GM21717 (cell line): ENCODE results near the gene UTP14C.
"Not testable (repeated sequence)": the region's sequence is repeated elsewhere in the genome, so short reads cannot be mapped to it uniquely, and the experiment has no call there.

Source experiments
- ATAC-seq: cut with Tn5 transposase; IDR thresholded peaks from one replicate; pipeline ENCODE4 v1.9.1; 2021; ENCODE audit warnings: mild to moderate bottlenecking, moderate library complexity; ENCODE audit not compliant: unreplicated experiment

The UTP14C gene

GRCh38 chr13:52003541-52003940, 20.9 kb upstream of the UTP14C start:
- no peak for ATAC-seq

- no peak for ATAC-seq
These were observed 19.9 kb upstream of the UTP14C start for GRCh38 chr13:52004511-52005170.

- ATAC-seq = no peak
These were observed 18.5 kb upstream of the UTP14C start for GRCh38 chr13:52005841-52006522.

- no peak for ATAC-seq
These were observed 17.8 kb upstream of the UTP14C start for GRCh38 chr13:52006523-52007245.

GRCh38 chr13:52009946-52010345, 14.5 kb upstream of the UTP14C start:
- no peak for ATAC-seq

GRCh38 chr13:52010890-52011631, 13.4 kb upstream of the UTP14C start, which contains the start of gene ATP7B:
TSS of gene ATP7B (minus strand) at chr13:52011450. CDS start at chr13:52011337, 113 bp downstream.
- ATAC-seq = peak; percentile 14

- ATAC-seq = peak; percentile 100
These were observed 12.6 kb upstream of the UTP14C start, which contains the start of gene ALG11 for GRCh38 chr13:52011632-52012511. TSS of gene ALG11 (plus strand) at chr13:52012398. CDS start at chr13:52012419, 21 bp downstream.

- ATAC-seq = no peak
These were observed 12.0 kb upstream of the UTP14C start for GRCh38 chr13:52012512-52012836.

- no peak for ATAC-seq
These were observed 8.2 kb upstream of the UTP14C start for GRCh38 chr13:52016296-52016695.

GRCh38 chr13:52020191-52020590, 4.3 kb upstream of the UTP14C start:
- ATAC-seq = no peak

GRCh38 chr13:52022356-52022755, 2.1 kb upstream of the UTP14C start:
- no peak for ATAC-seq

GRCh38 chr13:52025475-52026245, 1.2 kb downstream of the UTP14C start:
- no peak for ATAC-seq

GRCh38 chr13:52026246-52026626, 1.7 kb downstream of the UTP14C start:
- ATAC-seq = no peak

GRCh38 chr13:52027832-52028231, 3.3 kb downstream of the UTP14C start:
- no peak for ATAC-seq

GRCh38 chr13:52029569-52029968, 5.1 kb downstream of the UTP14C start:
- no peak for ATAC-seq

GRCh38 chr13:52030401-52030800, 5.9 kb downstream of the UTP14C start:
- not testable (repeated sequence) for ATAC-seq

GRCh38 chr13:52033039-52033438, 8.5 kb downstream of the UTP14C start:
- no peak for ATAC-seq

GRCh38 chr13:52034616-52035226, 10.2 kb downstream of the UTP14C start:
- no peak for ATAC-seq

- no peak for ATAC-seq
These were observed 11.5 kb downstream of the UTP14C start for GRCh38 chr13:52036037-52036436.
